IMR-90 (cell line): ENCODE data around the gene UBXN1. TPM values are rescaled to one million over a fixed set of nuclear protein-coding genes. Genes with fewer than 3 reads are reported as not detected.

Experiments used
- ATAC-seq: fragments of 200-7000 bp; cut with Tn5 transposase; 2 replicates; pipeline ENCODE4 v1.9.1; 2020; ENCODE audit warnings: low read depth, mild to moderate bottlenecking, moderate library complexity
- BruUV-seq: library from RNA; stranded (reverse); fragments of 400-500 nt; replicated peaks from 2 replicates; lab custom pipeline; 2021; lab: Mats Ljungman, UMichigan
- CTCF ChIA-PET: fragments of 300-600 bp; formaldehyde crosslinking; extraction: SDS; loops from one replicate; lab custom pipeline; 2021; ENCODE audit warnings: antibody characterized with exemption; lab: Yijun Ruan, JAX
- POLR2A ChIA-PET: fragments of 300-600 bp; sonication (Branson Sonifier 250); formaldehyde crosslinking; loops from one replicate; lab custom pipeline; 2022; ENCODE audit warnings: antibody characterized with exemption; ENCODE audit not compliant: unreplicated experiment; lab: Charles Lee
- DNase-seq: peaks from one replicate; pipeline ENCODE4 v3.0.0; 2013
- H2AFZ ChIP-seq: replicated peaks from 2 replicates; pipeline ENCODE3; 2013; ENCODE audit warnings: low read length, mild to moderate bottlenecking; ENCODE audit not compliant: poor library complexity
- H2AK5ac ChIP-seq: 2 replicates; pipeline ENCODE4 v1.6.1; 2013; ENCODE audit warnings: low read depth, low read length, inconsistent platforms
- H2AK9ac ChIP-seq: replicated peaks from 2 replicates; pipeline ENCODE3; 2013; ENCODE audit warnings: mild to moderate bottlenecking, low read depth, low read length, moderate library complexity; ENCODE audit not compliant: poor library complexity
- H2BK120ac ChIP-seq: 2 replicates; pipeline ENCODE4 v1.6.1; 2013; ENCODE audit warnings: low read depth, low read length, inconsistent platforms
- H2BK15ac ChIP-seq: 3 replicates; pipeline ENCODE4 v1.6.1; 2013; ENCODE audit warnings: low read depth, low read length, inconsistent platforms
- H2BK20ac ChIP-seq: 2 replicates; pipeline ENCODE4 v1.6.1; 2013; ENCODE audit warnings: low read depth, mild to moderate bottlenecking, inconsistent platforms, low read length, moderate library complexity
- H2BK5ac ChIP-seq: 2 replicates; pipeline ENCODE4 v1.6.1; 2013; ENCODE audit warnings: mild to moderate bottlenecking, low read depth, low read length, inconsistent platforms; ENCODE audit not compliant: poor library complexity, severe bottlenecking
- H3K14ac ChIP-seq: replicated peaks from 2 replicates; pipeline ENCODE4 v1.6.1; 2013; ENCODE audit warnings: low read depth, low read length, inconsistent platforms
- H3K18ac ChIP-seq: 2 replicates; pipeline ENCODE4 v1.6.1; 2013; ENCODE audit warnings: low read depth, low read length, control low read depth
- H3K23ac ChIP-seq: 2 replicates; pipeline ENCODE4 v1.6.1; 2013; ENCODE audit warnings: low read depth, low read length, inconsistent platforms
- H3K27ac ChIP-seq: 2 replicates; pipeline ENCODE4 v1.5.1; 2013; ENCODE audit warnings: mild to moderate bottlenecking, control low read depth, low read length; ENCODE audit not compliant: insufficient read depth
- H3K27me3 ChIP-seq: 2 replicates; pipeline ENCODE4 v1.6.1; 2013; ENCODE audit warnings: low read length; ENCODE audit not compliant: control insufficient read depth, insufficient read depth
- H3K36me3 ChIP-seq: 2 replicates; pipeline ENCODE4 v1.6.1; 2013; ENCODE audit warnings: low read length, mixed read lengths; ENCODE audit not compliant: control insufficient read depth, insufficient read depth
- H3K4ac ChIP-seq: 2 replicates; pipeline ENCODE4 v1.6.1; 2013; ENCODE audit warnings: low read depth, low read length, inconsistent platforms
- H3K4me1 ChIP-seq: 2 replicates; pipeline ENCODE4 v1.6.1; 2013; ENCODE audit warnings: low read length, mixed read lengths; ENCODE audit not compliant: control insufficient read depth, insufficient read depth
- H3K4me2 ChIP-seq: 2 replicates; pipeline ENCODE4 v1.6.1; 2013; ENCODE audit warnings: low read depth, mild to moderate bottlenecking, control low read depth, low read length, moderate library complexity
- H3K4me3 ChIP-seq: 2 replicates; pipeline ENCODE4 v1.5.1; 2013; ENCODE audit warnings: low read depth, mild to moderate bottlenecking, control low read depth, low read length, moderate library complexity; ENCODE audit not compliant: insufficient read depth
- H3K56ac ChIP-seq: 2 replicates; pipeline ENCODE4 v1.6.1; 2013; ENCODE audit warnings: low read length, inconsistent platforms; ENCODE audit not compliant: insufficient read depth; ENCODE audit errors: extremely low read depth
- H3K79me1 ChIP-seq, 2 experiments: 2 replicates each; pipeline ENCODE4 v1.6.1; 2013; ENCODE audit warnings: low read length in 2 of 2, inconsistent platforms in 1 of 2, low read depth in 1 of 2
- H3K9ac ChIP-seq: 2 replicates; pipeline ENCODE4 v1.6.1; 2013; ENCODE audit warnings: low read depth, low read length, control low read depth
- H3K9me1 ChIP-seq: 2 replicates; pipeline ENCODE4 v1.6.1; 2013; ENCODE audit warnings: low read length, inconsistent platforms; ENCODE audit not compliant: insufficient read depth
- H3K9me3 ChIP-seq: 2 replicates; pipeline ENCODE4 v1.6.1; 2013; ENCODE audit warnings: low read length; ENCODE audit not compliant: control insufficient read depth, insufficient read depth
- H4K20me1 ChIP-seq: 2 replicates; pipeline ENCODE4 v1.6.1; 2013; ENCODE audit warnings: low read length, inconsistent platforms; ENCODE audit not compliant: insufficient read depth
- H4K5ac ChIP-seq: 2 replicates; pipeline ENCODE4 v1.6.1; 2013; ENCODE audit warnings: mild to moderate bottlenecking, low read depth, low read length, control low read depth
- H4K8ac ChIP-seq, 2 experiments: 2 replicates each; pipeline ENCODE4 v1.6.1; 2013; ENCODE audit warnings: low read depth in 2 of 2, low read length in 2 of 2, control low read depth in 1 of 2, inconsistent platforms in 1 of 2
- H4K91ac ChIP-seq: 2 replicates; pipeline ENCODE4 v1.6.1; 2013; ENCODE audit warnings: low read depth, low read length, inconsistent platforms; ENCODE audit not compliant: insufficient read depth
- BHLHE40 ChIP-seq: fragments of 150-350 bp; IDR thresholded peaks from 2 replicates; pipeline ENCODE4 v1.6.1; 2016; ENCODE audit warnings: mild to moderate bottlenecking, low read depth, low read length
- MAZ ChIP-seq: IDR thresholded peaks from 2 replicates; pipeline ENCODE4 v1.6.1; 2012; ENCODE audit warnings: low read depth, mild to moderate bottlenecking, low read length, improper control_type of control experiment, moderate library complexity, borderline replicate concordance
- RFX5 ChIP-seq: IDR thresholded peaks from 2 replicates; pipeline ENCODE4 v1.8.0; 2012; ENCODE audit warnings: low read depth, mild to moderate bottlenecking, low read length, moderate library complexity
- WGBS, 2 experiments: methylation state at CpG; one replicate each; pipeline versions ENCODE4 v1.1.5 to v1.1.7; 2013; ENCODE audit warnings: missing lambda C conversion rate in 2 of 2; ENCODE audit not compliant: insufficient read length in 1 of 2; ENCODE audit errors: extremely low coverage in 2 of 2; 5-methylcytosine and 5-hydroxymethylcytosine counted together
- dilution Hi-C: fragments of 300-500 bp; cut with HindIII; formaldehyde crosslinking; loops from one replicate; pipeline ENCODE4 v1.14.3; 2018; ENCODE audit warnings: low sequenced_read_pairs; ENCODE audit not compliant: unreplicated experiment
- in situ Hi-C: fragments of 300-500 bp; cut with MboI; formaldehyde crosslinking; loops from 3 replicates; pipeline ENCODE4 v1.14.3; 2019; ENCODE audit warnings: low sequenced_read_pairs, inconsistent platforms, mixed read lengths
- intact Hi-C: fragments of 100-400 bp; cut with micrococcal nuclease; formaldehyde crosslinking; loops from 2 replicates; pipeline ENCODE4 v1.10.0; 2022
- polyA plus RNA-seq, 3 experiments: library from polyadenylated mRNA; depleted of rRNA; stranded (reverse); fragments of >200 nt; gene quantifications; 2 replicates each; pipeline ENCODE4 v1.2.3, GENCODE V29; 2012; ENCODE audit warnings: low replicate concordance in 1 of 3
- total RNA-seq: library from RNA; depleted of rRNA; stranded (reverse); fragments of >200 nt; gene quantifications from 2 replicates; pipeline ENCODE4 v1.2.3, GENCODE V29; 2012
- TF ChIP-seq, protein P1 (sequence below): fragments of 150-350 bp; IDR thresholded peaks from 2 replicates; pipeline ENCODE4 v1.6.1; 2016; ENCODE audit warnings: low read depth, mild to moderate bottlenecking, low read length, moderate library complexity, borderline replicate concordance

UBXN1 gene
- total and polyA plus RNA-seq, 2 of the 4 experiments (the other 2 are of a cell fraction): 50.0 to 81.6 TPM

DNA sequence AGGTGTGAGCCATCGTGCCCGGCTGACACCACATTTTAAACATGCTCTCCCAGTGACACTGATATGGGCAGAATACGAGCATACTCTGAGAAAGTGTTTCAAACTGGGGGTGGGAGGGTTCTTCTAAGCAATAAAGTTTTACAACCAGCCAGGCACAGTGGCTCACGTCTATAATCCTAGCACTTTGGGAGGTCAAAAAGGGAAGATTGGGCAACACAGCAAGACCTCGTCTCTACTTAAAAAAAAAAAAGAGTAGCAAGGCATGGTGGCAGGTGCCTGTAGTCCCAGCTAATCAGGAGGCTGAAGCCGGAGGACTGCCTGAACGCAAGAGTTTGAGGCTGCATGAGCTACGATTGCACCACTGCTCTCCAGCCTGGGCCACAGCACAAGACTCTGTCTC lies 34.7 kb downstream of the UBXN1 start:
- H3K4me3 ChIP-seq: no peak overlapping the region
- ChIA-PET CTCF (interaction anchor here (1.1 kb wide), 1 partner anchor 21 kb away, joined by 3 read pairs; no protein-coding TSS in a partner anchor), POLR2A (no interaction called here)
- H3K9me1 ChIP-seq: peaks cover 9% of the 10 kb centered on the region; the same call in 1 of the 2 replicates
- no peak overlapping the region for H2BK120ac ChIP-seq
- H2BK15ac ChIP-seq: no peak overlapping the region
- H2BK5ac ChIP-seq: no peak overlapping the region
- peaks cover 6% of the 10 kb centered on the region; the same call in 1 of the 2 replicates for H3K4me1 ChIP-seq
- no peak overlapping the region for H3K4ac ChIP-seq
- no peak overlapping the region for H2AK9ac ChIP-seq
- H3K9ac ChIP-seq: no peak overlapping the region
- no peak overlapping the region for H3K23ac ChIP-seq
- no peak overlapping the region for H2AFZ ChIP-seq
- dilution Hi-C loops (no loop called here), in situ Hi-C loops (no loop called here), intact Hi-C loops (no loop called here)
- H4K91ac ChIP-seq: no peak overlapping the region
- no peak overlapping the region for H4K5ac ChIP-seq
- peaks cover 23% of the 10 kb centered on the region; the same call in 1 of the 2 replicates for H4K20me1 ChIP-seq
- H3K14ac ChIP-seq: no peak overlapping the region
- ATAC-seq (no peak), DNase-seq (no peak)
- H3K56ac ChIP-seq: no peak overlapping the region
- no peaks in the 10 kb centered on the region for H3K9me3 ChIP-seq
- H2AK5ac ChIP-seq: no peak overlapping the region
- WGBS, 2 experiments: no CpG with 5 or more reads among the region's 8 CpGs
- BruUV-seq: no TSS peak
- no peak overlapping the region for H3K27ac ChIP-seq
- no peak overlapping the region for H3K4me2 ChIP-seq
- peaks cover 5 to 49% of the 10 kb centered on the region in 2 experiments; a peak in 3 of 4 replicates for H3K79me1 ChIP-seq
- no peak overlapping the region for H2BK20ac ChIP-seq
- TF ChIP-seq BHLHE40 (no peak), MAZ (no peak), RFX5 (no peak)
- TF ChIP-seq, protein P1, sequence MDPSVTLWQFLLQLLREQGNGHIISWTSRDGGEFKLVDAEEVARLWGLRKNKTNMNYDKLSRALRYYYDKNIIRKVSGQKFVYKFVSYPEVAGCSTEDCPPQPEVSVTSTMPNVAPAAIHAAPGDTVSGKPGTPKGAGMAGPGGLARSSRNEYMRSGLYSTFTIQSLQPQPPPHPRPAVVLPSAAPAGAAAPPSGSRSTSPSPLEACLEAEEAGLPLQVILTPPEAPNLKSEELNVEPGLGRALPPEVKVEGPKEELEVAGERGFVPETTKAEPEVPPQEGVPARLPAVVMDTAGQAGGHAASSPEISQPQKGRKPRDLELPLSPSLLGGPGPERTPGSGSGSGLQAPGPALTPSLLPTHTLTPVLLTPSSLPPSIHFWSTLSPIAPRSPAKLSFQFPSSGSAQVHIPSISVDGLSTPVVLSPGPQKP: no peak
- no peak overlapping the region for H3K18ac ChIP-seq
- no peaks in the 10 kb centered on the region for H3K27me3 ChIP-seq
- no peak overlapping the region for H4K8ac ChIP-seq
- peaks cover 36% of the 10 kb centered on the region for H3K36me3 ChIP-seq
